OCI-LY7 (cell line): ENCODE results near the gene EHF.

ENCODE experiments used
- CTCF ChIP-seq: fragments of 200-600 bp; sonication (generic); conservative IDR thresholded peaks from 2 replicates; pipeline ENCODE4 v1.5.1; 2014; ENCODE audit warnings: mild to moderate bottlenecking, antibody characterized with exemption, low read length, moderate library complexity, mixed read lengths
- EZH2phosphoT487 ChIP-seq: fragments of 200-600 bp; sonication (generic); IDR thresholded peaks from 2 replicates; pipeline ENCODE4 v1.6.1; 2018; ENCODE audit warnings: low read depth, borderline replicate concordance, mild to moderate bottlenecking, mixed run types, antibody characterized with exemption, low read length, moderate library complexity, mixed read lengths

DNA sequence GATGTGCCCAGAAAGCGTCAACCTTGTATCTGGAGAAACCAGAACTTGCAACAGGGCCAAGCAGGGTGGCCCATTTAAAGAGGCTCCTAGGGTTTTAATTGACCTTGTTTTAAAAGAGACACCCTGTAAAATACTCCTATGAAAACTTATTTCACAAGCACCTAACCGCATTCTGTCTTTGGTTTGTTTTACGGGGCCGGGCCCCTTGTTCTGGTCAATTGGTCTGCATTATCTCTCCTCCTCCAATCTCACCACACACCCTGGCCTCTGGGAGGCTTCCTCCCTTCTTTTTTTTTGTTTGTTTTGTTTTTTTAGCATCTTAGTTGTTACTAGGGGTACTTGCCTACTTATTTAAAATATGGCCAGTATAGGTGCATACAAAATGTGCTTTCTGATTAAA, 4.7 kb downstream of the EHF start:
- TF ChIP-seq CTCF (no peak), EZH2phosphoT487 (no peak)
